Measurements from ENCODE around the gene DLL3. TPM values are rescaled to one million over a fixed set of nuclear protein-coding genes. Genes with fewer than 3 reads are reported as not detected.

Gene DLL3
- total and polyA plus RNA-seq, 9 of the 15 experiments (the other 6 are each of a cell fraction or from before 2014, with no cell fraction given), result 0.80 to 6.3 (median 1.2) TPM

DNA sequence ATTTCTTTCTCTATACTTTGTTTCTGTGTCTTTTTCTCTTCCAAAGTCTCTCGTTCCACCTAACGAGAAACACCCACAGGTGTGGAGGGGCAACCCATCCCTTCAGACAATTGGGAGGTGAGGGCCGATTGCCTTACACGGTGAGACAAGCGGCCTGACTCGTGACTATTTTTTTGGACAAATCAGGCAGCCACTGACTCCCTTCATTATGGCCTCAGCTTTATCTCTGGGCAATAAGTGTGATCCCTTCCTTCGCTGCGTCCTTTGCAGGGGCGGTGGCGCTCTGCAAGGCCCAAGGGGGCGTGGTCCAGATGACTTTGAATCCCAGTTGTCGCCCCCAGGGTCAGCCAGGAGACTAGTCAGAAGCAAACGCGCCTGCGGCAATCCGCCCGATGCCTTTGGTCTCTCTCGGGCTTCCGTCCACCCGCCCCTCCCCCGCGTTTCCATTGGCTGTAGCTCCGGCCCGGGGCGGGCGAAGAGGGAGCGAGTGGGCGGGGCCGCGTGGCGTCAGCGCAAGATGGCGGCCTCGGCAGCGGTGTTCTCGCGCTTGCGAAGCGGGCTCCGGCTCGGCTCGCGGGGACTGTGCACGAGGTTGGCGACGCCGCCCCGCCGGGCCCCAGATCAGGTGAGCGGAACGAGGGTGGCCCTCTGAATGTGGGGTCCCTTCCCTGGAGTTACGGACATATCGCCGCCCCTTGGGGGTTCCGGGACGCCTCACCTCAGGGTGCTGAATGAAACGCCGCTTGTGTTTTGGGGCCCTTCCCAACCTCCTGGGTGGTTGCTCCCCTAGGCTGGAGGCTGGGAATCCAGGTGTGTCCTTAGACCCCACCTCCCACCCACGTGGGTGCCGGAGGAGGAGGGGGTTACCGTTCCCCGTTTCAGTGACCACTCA, 18.2 kb upstream of the DLL3 start, which contains the start of gene TIMM50 (continued):
- TF ChIP-seq, protein P1, sequence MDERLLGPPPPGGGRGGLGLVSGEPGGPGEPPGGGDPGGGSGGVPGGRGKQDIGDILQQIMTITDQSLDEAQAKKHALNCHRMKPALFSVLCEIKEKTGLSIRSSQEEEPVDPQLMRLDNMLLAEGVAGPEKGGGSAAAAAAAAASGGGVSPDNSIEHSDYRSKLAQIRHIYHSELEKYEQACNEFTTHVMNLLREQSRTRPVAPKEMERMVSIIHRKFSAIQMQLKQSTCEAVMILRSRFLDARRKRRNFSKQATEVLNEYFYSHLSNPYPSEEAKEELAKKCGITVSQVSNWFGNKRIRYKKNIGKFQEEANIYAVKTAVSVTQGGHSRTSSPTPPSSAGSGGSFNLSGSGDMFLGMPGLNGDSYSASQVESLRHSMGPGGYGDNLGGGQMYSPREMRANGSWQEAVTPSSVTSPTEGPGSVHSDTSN (CRISPR knock-in tag; IDR thresholded peaks at IDR 0.05; ENCODE audit: low read depth), result no peak
- TF ChIP-seq, protein P1 (tag; conservative IDR thresholded peaks at IDR 0.05; ENCODE audit: low read depth), result no peak
- TF ChIP-seq YBX1 (IDR thresholded peaks at IDR 0.05) (no peak), SMARCA5 (IDR thresholded peaks at IDR 0.05) (no peak), HDAC1 (IDR thresholded peaks at IDR 0.05) (peak in 1 of 2 experiments; percentile 92; a peak in 2 of 4 replicates), ZNF77 (CRISPR knock-in tag; IDR thresholded peaks at IDR 0.05) (no peak), MYNN (IDR thresholded peaks at IDR 0.05) (no peak), MYNN (CRISPR knock-in tag; IDR thresholded peaks at IDR 0.05) (no peak), SMAD2 (IDR thresholded peaks at IDR 0.05; ENCODE audit: low read depth, low read length) (no peak), CHCHD3 (CRISPR knock-in tag; IDR thresholded peaks at IDR 0.05) (no peak), KDM5B (IDR thresholded peaks at IDR 0.05; ENCODE audit: insufficient replicate concordance, low read depth, low read length) (peak; percentile 52), SMARCE1 (IDR thresholded peaks at IDR 0.05) (peak; percentile 55), PHB (CRISPR knock-in tag; IDR thresholded peaks at IDR 0.05) (no peak)
- TF ChIP-seq, protein P2, sequence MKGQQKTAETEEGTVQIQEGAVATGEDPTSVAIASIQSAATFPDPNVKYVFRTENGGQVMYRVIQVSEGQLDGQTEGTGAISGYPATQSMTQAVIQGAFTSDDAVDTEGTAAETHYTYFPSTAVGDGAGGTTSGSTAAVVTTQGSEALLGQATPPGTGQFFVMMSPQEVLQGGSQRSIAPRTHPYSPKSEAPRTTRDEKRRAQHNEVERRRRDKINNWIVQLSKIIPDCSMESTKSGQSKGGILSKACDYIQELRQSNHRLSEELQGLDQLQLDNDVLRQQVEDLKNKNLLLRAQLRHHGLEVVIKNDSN (CRISPR knock-in tag; IDR thresholded peaks at IDR 0.05), result peak; percentile 35; the same call in 1 of the 2 replicates
- TF ChIP-seq, protein P3, sequence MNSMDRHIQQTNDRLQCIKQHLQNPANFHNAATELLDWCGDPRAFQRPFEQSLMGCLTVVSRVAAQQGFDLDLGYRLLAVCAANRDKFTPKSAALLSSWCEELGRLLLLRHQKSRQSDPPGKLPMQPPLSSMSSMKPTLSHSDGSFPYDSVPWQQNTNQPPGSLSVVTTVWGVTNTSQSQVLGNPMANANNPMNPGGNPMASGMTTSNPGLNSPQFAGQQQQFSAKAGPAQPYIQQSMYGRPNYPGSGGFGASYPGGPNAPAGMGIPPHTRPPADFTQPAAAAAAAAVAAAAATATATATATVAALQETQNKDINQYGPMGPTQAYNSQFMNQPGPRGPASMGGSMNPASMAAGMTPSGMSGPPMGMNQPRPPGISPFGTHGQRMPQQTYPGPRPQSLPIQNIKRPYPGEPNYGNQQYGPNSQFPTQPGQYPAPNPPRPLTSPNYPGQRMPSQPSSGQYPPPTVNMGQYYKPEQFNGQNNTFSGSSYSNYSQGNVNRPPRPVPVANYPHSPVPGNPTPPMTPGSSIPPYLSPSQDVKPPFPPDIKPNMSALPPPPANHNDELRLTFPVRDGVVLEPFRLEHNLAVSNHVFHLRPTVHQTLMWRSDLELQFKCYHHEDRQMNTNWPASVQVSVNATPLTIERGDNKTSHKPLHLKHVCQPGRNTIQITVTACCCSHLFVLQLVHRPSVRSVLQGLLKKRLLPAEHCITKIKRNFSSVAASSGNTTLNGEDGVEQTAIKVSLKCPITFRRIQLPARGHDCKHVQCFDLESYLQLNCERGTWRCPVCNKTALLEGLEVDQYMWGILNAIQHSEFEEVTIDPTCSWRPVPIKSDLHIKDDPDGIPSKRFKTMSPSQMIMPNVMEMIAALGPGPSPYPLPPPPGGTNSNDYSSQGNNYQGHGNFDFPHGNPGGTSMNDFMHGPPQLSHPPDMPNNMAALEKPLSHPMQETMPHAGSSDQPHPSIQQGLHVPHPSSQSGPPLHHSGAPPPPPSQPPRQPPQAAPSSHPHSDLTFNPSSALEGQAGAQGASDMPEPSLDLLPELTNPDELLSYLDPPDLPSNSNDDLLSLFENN (IDR thresholded peaks at IDR 0.05; ENCODE audit: low read depth in 2 of 2, low read length in 2 of 2), result peak in 1 of 2 experiments; percentile 64; a peak in 2 of 4 replicates
- TF ChIP-seq, protein P4, sequence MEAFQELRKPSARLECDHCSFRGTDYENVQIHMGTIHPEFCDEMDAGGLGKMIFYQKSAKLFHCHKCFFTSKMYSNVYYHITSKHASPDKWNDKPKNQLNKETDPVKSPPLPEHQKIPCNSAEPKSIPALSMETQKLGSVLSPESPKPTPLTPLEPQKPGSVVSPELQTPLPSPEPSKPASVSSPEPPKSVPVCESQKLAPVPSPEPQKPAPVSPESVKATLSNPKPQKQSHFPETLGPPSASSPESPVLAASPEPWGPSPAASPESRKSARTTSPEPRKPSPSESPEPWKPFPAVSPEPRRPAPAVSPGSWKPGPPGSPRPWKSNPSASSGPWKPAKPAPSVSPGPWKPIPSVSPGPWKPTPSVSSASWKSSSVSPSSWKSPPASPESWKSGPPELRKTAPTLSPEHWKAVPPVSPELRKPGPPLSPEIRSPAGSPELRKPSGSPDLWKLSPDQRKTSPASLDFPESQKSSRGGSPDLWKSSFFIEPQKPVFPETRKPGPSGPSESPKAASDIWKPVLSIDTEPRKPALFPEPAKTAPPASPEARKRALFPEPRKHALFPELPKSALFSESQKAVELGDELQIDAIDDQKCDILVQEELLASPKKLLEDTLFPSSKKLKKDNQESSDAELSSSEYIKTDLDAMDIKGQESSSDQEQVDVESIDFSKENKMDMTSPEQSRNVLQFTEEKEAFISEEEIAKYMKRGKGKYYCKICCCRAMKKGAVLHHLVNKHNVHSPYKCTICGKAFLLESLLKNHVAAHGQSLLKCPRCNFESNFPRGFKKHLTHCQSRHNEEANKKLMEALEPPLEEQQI (IDR thresholded peaks at IDR 0.05), result no peak
- TF ChIP-seq, protein P5, sequence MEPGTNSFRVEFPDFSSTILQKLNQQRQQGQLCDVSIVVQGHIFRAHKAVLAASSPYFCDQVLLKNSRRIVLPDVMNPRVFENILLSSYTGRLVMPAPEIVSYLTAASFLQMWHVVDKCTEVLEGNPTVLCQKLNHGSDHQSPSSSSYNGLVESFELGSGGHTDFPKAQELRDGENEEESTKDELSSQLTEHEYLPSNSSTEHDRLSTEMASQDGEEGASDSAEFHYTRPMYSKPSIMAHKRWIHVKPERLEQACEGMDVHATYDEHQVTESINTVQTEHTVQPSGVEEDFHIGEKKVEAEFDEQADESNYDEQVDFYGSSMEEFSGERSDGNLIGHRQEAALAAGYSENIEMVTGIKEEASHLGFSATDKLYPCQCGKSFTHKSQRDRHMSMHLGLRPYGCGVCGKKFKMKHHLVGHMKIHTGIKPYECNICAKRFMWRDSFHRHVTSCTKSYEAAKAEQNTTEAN (CRISPR knock-in tag; IDR thresholded peaks at IDR 0.05), result peak; percentile 49; the same call in 1 of the 2 replicates

Data from K562 (cell line).